ENCODE measurements around the gene SGO2.

The SGO2 gene

DNA sequence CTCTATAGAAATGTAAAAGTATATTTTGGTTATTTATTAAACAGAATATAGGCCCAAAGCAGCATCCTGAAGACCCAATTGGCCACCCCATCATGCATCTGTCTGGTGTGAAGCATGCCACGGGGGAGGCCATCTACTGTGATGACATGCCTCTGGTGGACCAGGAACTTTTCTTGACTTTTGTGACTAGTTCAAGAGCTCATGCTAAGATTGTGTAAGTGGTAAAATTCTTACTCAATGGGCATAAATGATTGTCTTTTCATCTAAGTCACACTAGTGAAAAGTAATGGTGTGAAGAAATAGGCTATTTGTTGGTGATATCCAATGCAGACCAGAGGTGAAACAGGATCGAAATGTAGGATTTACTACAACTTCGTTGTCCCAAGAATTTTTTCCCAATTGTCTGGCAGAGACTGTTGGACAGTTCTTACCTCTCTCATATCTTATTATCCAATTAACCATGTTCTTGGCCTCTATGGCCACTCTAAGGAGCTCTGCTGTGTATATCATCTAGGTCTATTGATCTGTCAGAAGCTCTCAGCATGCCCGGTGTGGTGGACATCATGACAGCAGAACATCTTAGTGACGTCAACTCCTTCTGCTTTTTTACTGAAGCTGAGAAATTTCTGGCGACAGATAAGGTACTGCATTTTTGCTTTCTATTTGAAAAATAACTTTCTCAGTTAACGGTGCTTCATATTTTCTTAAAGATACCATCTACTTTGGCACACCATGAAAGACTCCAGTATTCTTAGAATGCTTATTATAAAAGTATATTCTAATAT, 94.8 kb downstream of the SGO2 start:
- no peak overlapping the region for H3K4me3 Mint-ChIP-seq
- TF ChIP-seq CTCF (IDR thresholded peaks at IDR 0.05; ENCODE audit: unreplicated experiment in 3 of 3), result no peak
- no peaks in the 10 kb centered on the region for H3K36me3 Mint-ChIP-seq (ENCODE audit: low read depth)
- no peaks in the 10 kb centered on the region for H3K9me3 Mint-ChIP-seq
- H3K27me3 Mint-ChIP-seq (ENCODE audit: low read depth), result no peaks in the 10 kb centered on the region
- H3K4me1 Mint-ChIP-seq, result peaks cover 26% of the 10 kb centered on the region
- H3K27ac Mint-ChIP-seq, result no peak overlapping the region

- no peaks in the 10 kb centered on the region for H3K36me3 Mint-ChIP-seq (ENCODE audit: low read depth)
- H3K27me3 Mint-ChIP-seq (ENCODE audit: low read depth), result no peaks in the 10 kb centered on the region
- H3K4me3 Mint-ChIP-seq, result no peak overlapping the region
- TF ChIP-seq CTCF (IDR thresholded peaks at IDR 0.05; ENCODE audit: unreplicated experiment in 3 of 3), result no peak
- H3K9me3 Mint-ChIP-seq, result no peaks in the 10 kb centered on the region
- H3K27ac Mint-ChIP-seq, result no peak overlapping the region
- peaks cover 23% of the 10 kb centered on the region for H3K4me1 Mint-ChIP-seq
These were observed 96.1 kb downstream of the SGO2 start for GRCh38 chr2:200622106-200622505.

DNA sequence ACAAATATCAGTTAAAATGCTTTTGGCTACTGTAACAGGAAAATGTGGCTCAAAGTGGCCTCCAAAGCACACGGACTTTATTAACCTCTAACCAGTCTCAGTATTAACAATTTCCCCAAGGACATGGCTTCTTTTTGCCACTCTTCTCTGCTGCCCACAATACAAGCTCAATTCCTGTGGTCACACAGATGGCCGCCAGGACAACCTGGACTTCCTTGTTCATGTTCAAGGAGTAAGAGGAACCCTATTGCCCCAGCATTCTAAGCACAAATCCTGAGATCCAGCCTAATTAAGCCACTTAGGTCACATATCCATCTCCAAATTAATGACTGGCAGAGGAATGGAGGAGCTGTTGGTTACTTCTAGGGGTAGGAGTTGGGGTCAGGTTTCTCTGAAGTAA, 98.0 kb downstream of the SGO2 start:
- TF ChIP-seq CTCF (IDR thresholded peaks at IDR 0.05; ENCODE audit: unreplicated experiment in 3 of 3), result no peak
- Mint-ChIP-seq H3K9me3 (no peaks in the 10 kb centered on the region), H3K4me1 (peaks cover 6% of the 10 kb centered on the region), H3K4me3 (no peak overlapping the region), H3K36me3 (ENCODE audit: low read depth) (no peaks in the 10 kb centered on the region), H3K27me3 (ENCODE audit: low read depth) (peaks cover 7% of the 10 kb centered on the region), H3K27ac (no peak overlapping the region)

DNA sequence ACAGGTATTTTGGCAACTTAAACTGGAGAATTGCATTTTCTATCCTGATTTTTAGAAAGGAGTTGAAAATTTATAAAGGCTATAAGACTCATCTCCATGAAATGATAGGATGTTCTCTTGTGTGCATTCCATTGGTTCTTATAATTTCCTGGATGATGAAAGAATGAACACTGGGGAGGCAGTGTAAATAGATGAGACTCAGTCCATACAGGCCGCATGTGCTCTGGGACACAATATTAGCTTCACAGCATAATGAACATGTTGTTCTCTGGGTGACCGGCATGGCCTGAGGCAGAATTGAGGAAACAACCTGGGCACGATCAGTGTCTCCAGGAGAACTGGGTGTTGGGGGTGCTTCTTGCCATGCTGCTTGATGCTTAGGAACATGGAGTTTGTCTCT, 98.7 kb downstream of the SGO2 start:
- Mint-ChIP-seq H3K4me3 (no peak overlapping the region), H3K4me1 (peaks cover under 1% of the 10 kb centered on the region), H3K9me3 (no peaks in the 10 kb centered on the region), H3K36me3 (ENCODE audit: low read depth) (no peaks in the 10 kb centered on the region), H3K27ac (no peak overlapping the region), H3K27me3 (ENCODE audit: low read depth) (peaks cover 7% of the 10 kb centered on the region)
- TF ChIP-seq CTCF (IDR thresholded peaks at IDR 0.05; ENCODE audit: unreplicated experiment in 3 of 3), result no peak

- no peak overlapping the region for H3K27ac Mint-ChIP-seq
- H3K4me3 Mint-ChIP-seq, result no peak overlapping the region
- no peaks in the 10 kb centered on the region for H3K9me3 Mint-ChIP-seq
- H3K36me3 Mint-ChIP-seq (ENCODE audit: low read depth), result no peaks in the 10 kb centered on the region
- peaks cover 8% of the 10 kb centered on the region for H3K27me3 Mint-ChIP-seq (ENCODE audit: low read depth)
- no peaks in the 10 kb centered on the region for H3K4me1 Mint-ChIP-seq
- TF ChIP-seq CTCF (IDR thresholded peaks at IDR 0.05; ENCODE audit: unreplicated experiment in 3 of 3), result no peak
These were observed 99.3 kb downstream of the SGO2 start for GRCh38 chr2:200625282-200625681.

DNA sequence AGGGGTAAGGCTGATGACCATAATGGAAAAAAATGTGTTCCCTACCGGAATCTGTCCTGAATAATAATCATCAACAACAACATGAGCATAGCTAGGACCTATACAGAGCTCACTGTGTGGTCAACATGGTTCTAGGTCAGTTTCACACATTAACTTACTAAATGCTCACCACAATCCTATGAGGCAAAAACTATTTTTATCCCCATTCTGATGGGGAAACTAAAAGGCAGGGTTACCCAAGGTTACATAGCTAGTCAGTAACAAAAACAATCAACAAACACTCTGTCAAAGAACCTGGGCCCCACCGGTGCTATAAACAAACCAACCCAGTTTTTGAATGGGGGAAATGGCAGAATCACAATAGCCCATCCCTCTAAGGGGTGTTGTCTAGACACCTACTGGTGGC, 100.0 kb downstream of the SGO2 start:
- Mint-ChIP-seq H3K27me3 (ENCODE audit: low read depth) (peaks cover 13% of the 10 kb centered on the region), H3K9me3 (no peaks in the 10 kb centered on the region), H3K4me3 (no peak overlapping the region), H3K4me1 (no peaks in the 10 kb centered on the region), H3K27ac (no peak overlapping the region), H3K36me3 (ENCODE audit: low read depth) (no peaks in the 10 kb centered on the region)
- TF ChIP-seq CTCF (IDR thresholded peaks at IDR 0.05; ENCODE audit: unreplicated experiment in 3 of 3), result no peak
